ENCODE measurements around the gene NPEPPS.
A peak's percentile ranks its signal among the peaks of the same experiment; 100 is the strongest.

NPEPPS gene

GRCh38 chr17:47632991-47633390 lies 102.1 kb downstream of the NPEPPS start:
- no peak for DNase-seq (ENCODE audit: low spot score)

- DNase-seq (ENCODE audit: low spot score): no peak
Measured at GRCh38 chr17:47633996-47634395, 103.1 kb downstream of the NPEPPS start.

- no peak for DNase-seq (ENCODE audit: low spot score)
Measured at GRCh38 chr17:47634870-47635269, 104.0 kb downstream of the NPEPPS start.

- DNase-seq (ENCODE audit: low spot score): no peak
Measured at GRCh38 chr17:47635734-47636133, 104.8 kb downstream of the NPEPPS start.

- DNase-seq (ENCODE audit: low spot score): no peak
Measured at GRCh38 chr17:47636273-47637030, 105.5 kb downstream of the NPEPPS start.

GRCh38 chr17:47638903-47639302 lies 108.0 kb downstream of the NPEPPS start:
- DNase-seq (ENCODE audit: low spot score): no peak

- DNase-seq (ENCODE audit: low spot score): no peak
Measured at GRCh38 chr17:47640076-47640475, 109.2 kb downstream of the NPEPPS start.

- no peak for DNase-seq (ENCODE audit: low spot score)
Measured at GRCh38 chr17:47641202-47641601, 110.3 kb downstream of the NPEPPS start.

- DNase-seq (ENCODE audit: low spot score): no peak
Measured at GRCh38 chr17:47643116-47643515, 112.2 kb downstream of the NPEPPS start.

- no peak for DNase-seq (ENCODE audit: low spot score)
Measured at GRCh38 chr17:47644324-47644723, 113.4 kb downstream of the NPEPPS start.

GRCh38 chr17:47649153-47649971 lies 118.5 kb downstream of the NPEPPS start, which contains the start of gene KPNB1:
Gene KPNB1 (plus strand): TSS chr17:47649919. CDS start chr17:47650245, 326 bp downstream.
- peak; percentile 94 for DNase-seq (ENCODE audit: low spot score)

- DNase-seq (ENCODE audit: low spot score): no peak
Measured at GRCh38 chr17:47649972-47650524, 119.1 kb downstream of the NPEPPS start.

GRCh38 chr17:47650525-47651522 lies 119.9 kb downstream of the NPEPPS start:
- peak; percentile 93 for DNase-seq (ENCODE audit: low spot score)

GRCh38 chr17:47651704-47652103 lies 120.8 kb downstream of the NPEPPS start:
- DNase-seq (ENCODE audit: low spot score): no peak

GRCh38 chr17:47652570-47652969 lies 121.7 kb downstream of the NPEPPS start:
- DNase-seq (ENCODE audit: low spot score): no peak

GRCh38 chr17:47653442-47653841 lies 122.5 kb downstream of the NPEPPS start:
- DNase-seq (ENCODE audit: low spot score): no peak

GRCh38 chr17:47654991-47655390 lies 124.1 kb downstream of the NPEPPS start:
- DNase-seq (ENCODE audit: low spot score): no peak

- no peak for DNase-seq (ENCODE audit: low spot score)
Measured at GRCh38 chr17:47660064-47660492, 129.2 kb downstream of the NPEPPS start.

- no peak for DNase-seq (ENCODE audit: low spot score)
Measured at GRCh38 chr17:47663912-47664623, 133.2 kb downstream of the NPEPPS start.

GRCh38 chr17:47664624-47664941 lies 133.7 kb downstream of the NPEPPS start:
- no peak for DNase-seq (ENCODE audit: low spot score)

GRCh38 chr17:47665655-47666054 lies 134.7 kb downstream of the NPEPPS start:
- no peak for DNase-seq (ENCODE audit: low spot score)
